ENCODE results near the gene WASHC2C.
"Not testable (repeated sequence)": the region's sequence is repeated elsewhere in the genome, so short reads cannot be mapped to it uniquely, and the experiment has no call there.

WASHC2C gene

DNA sequence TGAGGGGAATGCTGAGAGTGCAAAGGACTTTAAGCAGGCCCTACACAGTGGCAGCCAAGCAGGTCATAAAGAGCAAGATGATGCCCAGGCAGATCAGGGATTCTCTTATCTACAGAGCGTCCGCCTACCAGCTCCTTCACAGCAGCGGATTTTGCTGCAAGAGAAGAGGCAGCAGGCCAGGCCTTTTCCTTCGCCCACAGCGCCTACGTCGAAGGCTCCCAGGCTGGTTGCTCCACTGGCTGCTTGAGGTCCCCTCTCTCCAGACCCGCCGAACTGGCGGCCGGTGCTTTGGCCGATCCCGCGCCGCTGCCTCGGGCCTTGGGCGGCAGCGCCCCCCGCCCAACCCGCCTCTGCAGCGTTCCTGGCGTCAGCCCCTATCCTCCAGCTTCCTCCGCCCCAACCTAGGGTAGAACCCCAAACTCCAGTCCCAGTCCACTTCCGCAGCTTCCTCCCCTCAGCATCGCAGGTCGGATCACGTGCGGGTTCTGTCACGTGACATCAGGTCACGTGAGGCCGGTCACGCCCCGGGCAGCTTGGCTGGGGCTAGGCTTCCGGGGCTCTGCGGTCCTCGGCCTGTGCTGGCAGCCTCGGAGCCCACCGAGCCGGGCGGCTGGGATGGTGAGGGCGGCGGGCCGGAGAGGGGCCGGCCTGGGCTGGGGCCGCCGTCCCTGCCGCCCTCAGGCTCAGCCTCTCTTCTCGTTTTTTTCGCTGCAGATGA lies at the start of gene WASHC2C:
WASHC2C (plus strand) TSS at position 564 of the 718 bp plus-strand sequence; CDS start at position 616, 52 bp downstream.
- peak within 1 kb of the TSS; percentile 15; the same call in 1 of the 2 replicates for H3K27ac ChIP-seq

DNA sequence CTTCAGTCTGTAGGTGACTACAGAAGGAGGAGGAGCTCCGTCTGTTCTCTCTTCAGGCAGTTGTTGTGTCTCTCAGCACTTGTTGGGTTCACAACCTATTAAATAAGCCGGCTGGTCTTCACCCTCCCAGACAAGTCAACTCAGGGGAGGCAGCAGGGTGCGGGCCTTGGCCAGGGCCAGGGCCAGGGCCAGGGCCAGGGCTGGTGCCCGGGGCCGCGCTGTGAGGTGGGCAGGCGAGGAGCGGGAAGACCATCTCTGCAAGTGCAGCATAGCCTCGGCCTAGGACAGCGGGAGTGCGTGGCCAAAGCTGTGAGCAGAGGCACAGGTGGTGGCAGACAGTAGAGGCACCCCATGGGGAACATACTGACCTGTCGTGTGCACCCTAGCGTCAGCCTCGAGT lies 48.6 kb upstream of the WASHC2C start:
- H3K27ac ChIP-seq = not testable (repeated sequence)

- H3K27ac ChIP-seq = not testable (repeated sequence)
These were observed 16.8 kb upstream of the WASHC2C start for GRCh38 chr10:45710200-45710796.

DNA sequence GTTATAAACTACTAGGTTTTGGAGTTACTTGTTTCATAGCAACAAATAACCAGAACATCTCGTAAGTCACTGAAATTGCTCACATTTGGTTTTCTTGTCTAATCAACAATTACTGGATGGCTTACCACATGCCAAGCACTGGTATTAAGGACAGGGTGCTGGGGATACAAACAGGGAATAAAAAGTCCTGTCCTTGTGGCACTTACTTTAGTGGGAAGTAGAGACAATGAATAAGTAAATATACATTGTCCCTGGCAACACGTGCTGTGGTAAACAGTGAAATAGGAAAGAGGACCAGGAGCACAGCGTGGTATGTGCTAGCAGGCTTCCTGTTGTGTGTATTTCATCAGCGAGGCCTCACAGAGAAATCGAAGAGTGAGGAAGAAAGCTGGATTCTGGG lies 15.8 kb upstream of the WASHC2C start:
- not testable (repeated sequence) for H3K27ac ChIP-seq

GRCh38 chr10:45717053-45717452 lies 10.0 kb upstream of the WASHC2C start:
- not testable (repeated sequence) for H3K27ac ChIP-seq

DNA sequence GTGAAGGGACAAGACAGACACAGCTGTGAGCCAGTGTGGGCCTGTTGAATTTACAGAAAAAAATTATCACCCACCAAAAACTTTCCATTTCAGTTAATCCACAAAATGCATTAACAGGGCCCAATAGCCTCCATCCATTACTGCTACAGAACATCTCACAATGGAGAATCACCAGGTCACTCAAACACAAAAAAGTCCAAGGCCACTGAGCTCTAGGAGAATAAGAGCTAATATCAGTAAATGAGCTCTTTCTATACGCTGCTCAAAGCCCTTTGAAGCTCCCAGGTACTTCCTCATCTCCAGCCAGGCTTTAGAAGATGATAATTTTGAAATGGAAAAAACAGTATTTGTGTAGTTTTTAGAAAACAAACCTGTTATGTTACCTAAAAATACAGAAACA lies 9.4 kb upstream of the WASHC2C start:
- H3K27ac ChIP-seq = not testable (repeated sequence)

DNA sequence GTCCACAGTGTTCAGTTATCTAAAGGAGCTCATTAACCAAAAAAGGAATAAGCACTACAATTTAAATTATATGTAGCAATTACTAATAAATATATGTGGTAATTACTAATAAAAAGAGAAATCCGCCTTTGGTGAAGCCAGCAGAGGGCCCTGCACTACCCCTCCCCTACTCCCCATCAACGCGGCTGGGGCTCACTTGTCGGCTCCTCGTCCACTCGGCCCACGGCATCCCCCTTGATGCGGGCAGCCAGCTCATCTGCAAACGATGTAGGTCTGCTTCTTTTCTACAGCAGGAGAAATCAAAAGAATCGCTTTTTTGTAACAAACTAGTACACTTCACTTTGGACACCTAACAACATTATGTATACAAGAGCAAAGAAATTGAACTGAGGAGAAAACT lies 5.6 kb upstream of the WASHC2C start:
- not testable (repeated sequence) for H3K27ac ChIP-seq

DNA sequence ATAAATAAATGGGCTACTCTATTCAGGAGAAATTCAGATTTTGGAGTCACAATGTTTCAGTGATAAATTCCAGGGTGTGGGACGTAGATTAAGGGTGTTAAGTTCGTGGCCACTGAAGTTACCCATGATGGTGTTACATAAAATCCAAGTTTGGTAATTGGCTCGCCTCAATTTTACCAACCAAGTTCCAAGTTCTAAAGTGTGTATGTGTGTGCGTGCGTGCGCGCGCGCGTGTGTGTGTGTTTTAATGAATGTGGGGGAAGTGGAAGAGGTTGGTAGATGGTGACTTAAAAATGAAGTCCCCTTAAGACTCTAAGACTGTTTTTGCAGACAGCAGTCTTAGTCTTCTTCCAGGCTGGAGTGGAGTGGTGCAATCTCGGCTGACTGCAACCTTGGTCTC lies 3.2 kb upstream of the WASHC2C start:
- H3K27ac ChIP-seq = not testable (repeated sequence)

- peak overlapping the region; percentile 15; the same call in 1 of the 2 replicates for H3K27ac ChIP-seq
These were observed 427 bp downstream of the WASHC2C start for GRCh38 chr10:45727421-45727965.

DNA sequence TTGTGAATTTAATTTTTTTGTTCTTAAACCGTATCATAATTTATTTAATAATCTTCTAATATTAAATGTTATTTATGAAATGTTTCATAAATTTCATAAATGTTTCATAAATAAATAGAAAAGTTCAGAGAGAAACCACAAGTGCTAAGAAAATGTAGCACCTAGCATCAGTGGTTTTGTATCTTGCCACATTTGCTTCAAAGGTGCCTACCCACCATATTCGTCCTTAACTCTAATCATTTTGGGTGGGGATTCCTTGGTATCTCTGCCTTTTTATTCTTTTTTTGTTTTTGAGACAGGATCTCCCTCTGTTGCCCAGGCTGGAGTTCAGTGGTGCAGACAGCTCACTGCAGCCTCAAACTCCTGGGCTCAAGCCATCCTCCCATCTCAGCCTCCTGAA lies 7.4 kb downstream of the WASHC2C start:
- H3K27ac ChIP-seq = not testable (repeated sequence)

GRCh38 chr10:45734867-45735266 lies 7.8 kb downstream of the WASHC2C start:
- H3K27ac ChIP-seq = not testable (repeated sequence)

- H3K27ac ChIP-seq = not testable (repeated sequence)
These were observed 14.5 kb downstream of the WASHC2C start for GRCh38 chr10:45741559-45741958.

DNA sequence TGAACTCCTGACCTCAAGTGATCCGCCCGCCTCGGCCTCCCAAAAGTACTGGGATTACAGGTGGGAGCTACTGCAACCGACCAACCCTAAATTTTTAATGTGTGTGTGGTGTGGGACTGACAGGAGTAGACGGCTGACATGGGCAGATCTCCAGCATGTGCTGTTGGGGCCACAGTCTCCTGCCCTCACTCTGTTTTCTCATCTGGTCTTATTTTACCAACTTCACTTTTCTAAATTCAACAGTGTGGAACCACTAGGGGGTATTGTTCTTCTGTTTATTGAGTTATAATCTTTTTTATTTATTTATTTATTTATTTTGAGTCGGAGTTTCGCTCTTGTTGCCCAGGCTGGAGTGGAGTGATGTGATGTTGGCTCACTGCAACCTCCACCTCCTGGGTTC lies 14.9 kb downstream of the WASHC2C start:
- H3K27ac ChIP-seq = not testable (repeated sequence)

DNA sequence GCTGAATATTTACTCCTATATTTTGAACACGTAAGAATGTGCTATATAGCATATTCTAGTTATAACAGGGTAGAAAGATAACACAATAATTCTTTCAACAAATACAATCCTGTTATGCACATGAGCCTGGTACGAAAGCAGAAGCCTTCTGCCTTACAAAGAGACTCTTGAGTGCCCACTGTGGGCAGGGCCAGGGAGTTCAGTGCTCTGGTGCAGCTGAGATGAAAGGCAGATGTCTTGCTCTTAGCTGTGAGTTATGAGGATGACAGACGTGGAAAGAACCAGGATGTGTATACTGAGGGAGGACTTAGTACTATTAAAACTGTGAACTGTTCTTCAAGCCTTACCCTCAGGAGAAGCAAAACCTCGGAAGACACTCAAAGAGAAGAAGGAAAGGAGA lies 24.1 kb downstream of the WASHC2C start:
- H3K27ac ChIP-seq = not testable (repeated sequence)

GRCh38 chr10:45752210-45752609 lies 25.1 kb downstream of the WASHC2C start:
- not testable (repeated sequence) for H3K27ac ChIP-seq

- not testable (repeated sequence) for H3K27ac ChIP-seq
These were observed 27.0 kb downstream of the WASHC2C start for GRCh38 chr10:45753979-45754495.

GRCh38 chr10:45755083-45755482 lies 28.0 kb downstream of the WASHC2C start:
- H3K27ac ChIP-seq = not testable (repeated sequence)

- H3K27ac ChIP-seq = not testable (repeated sequence)
These were observed 29.0 kb downstream of the WASHC2C start for GRCh38 chr10:45756065-45756464.

DNA sequence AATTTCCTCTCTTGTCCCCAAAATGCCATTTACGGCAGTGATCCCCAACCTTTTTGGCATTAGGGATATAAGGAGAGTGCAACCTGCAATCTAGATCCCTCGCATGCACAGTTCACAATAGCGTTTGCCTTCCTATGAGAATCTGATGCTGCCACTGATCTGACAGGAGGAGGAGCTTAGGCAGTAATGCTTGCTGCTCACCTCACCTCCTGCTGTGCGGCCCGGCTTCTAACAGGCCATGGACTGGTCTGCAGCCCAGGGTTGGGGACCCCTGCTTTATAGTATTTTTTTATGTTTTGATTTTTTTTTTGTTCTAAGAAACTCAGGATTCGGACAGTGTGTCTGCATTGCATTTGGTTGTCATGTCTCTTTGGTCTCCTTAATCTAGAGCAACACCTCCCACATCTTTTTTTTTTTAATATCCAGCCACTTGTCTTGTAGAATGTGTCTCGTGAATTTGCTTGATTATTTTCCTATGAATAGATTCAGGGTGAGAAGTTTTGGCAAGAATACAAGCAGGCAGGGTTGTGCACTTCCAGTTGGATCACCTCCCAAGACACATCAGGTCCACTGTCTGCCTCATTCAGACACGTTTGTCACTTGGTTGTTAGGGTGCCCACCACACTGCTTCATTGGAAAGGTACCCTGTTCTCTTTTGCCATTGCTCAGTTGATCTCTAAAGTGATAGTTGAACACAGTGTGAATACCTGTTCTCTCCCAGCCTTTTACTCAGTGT lies 30.8 kb downstream of the WASHC2C start:
- not testable (repeated sequence) for H3K27ac ChIP-seq

GRCh38 chr10:45761622-45762021 lies 34.6 kb downstream of the WASHC2C start:
- not testable (repeated sequence) for H3K27ac ChIP-seq

DNA sequence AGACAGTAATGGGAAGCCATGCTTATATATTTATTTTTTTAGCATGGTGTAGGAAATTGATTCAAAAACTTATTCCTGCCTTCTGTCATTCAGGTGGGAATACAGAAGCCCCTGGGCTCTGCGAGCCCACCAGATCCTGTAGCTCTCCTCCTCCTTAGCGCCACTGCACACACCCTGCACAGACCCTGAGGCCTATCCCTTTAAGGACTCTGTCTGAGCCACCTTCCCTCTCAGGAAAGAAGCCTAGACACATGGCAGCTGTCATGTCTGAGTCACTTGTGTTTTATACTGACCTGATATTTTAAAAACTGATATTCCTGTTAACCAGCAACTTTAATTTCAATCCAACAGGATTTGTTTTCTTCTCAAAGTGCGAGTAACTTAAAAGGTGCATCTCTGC lies 36.0 kb downstream of the WASHC2C start:
- not testable (repeated sequence) for H3K27ac ChIP-seq

GRCh38 chr10:45768334-45768733 lies 41.3 kb downstream of the WASHC2C start:
- H3K27ac ChIP-seq = not testable (repeated sequence)
